ENCODE results near the gene PARD3. TPM values are rescaled to one million over a fixed set of nuclear protein-coding genes. Genes with fewer than 3 reads are reported as not detected.
A peak's percentile ranks its signal among the peaks of the same experiment; 100 is the strongest.
"Not testable (repeated sequence)": the region's sequence is repeated elsewhere in the genome, so short reads cannot be mapped to it uniquely, and the experiment has no call there.

Gene PARD3
- total RNA-seq, 1 experiment from 2014 or later = 46.3 TPM

- peaks cover 64 to 73% of the 10 kb centered on the region in 2 experiments for H3K4me1 ChIP-seq (ENCODE audit: control insufficient read depth in 1 of 2, insufficient read depth in 2 of 2, low read length in 2 of 2)
- H2AFZ ChIP-seq (ENCODE audit: low read depth, low read length, poor library complexity, severe bottlenecking); intact Hi-C loops (cut with micrococcal nuclease); H3K9me3 ChIP-seq (ENCODE audit: control insufficient read depth in 1 of 2, insufficient read depth in 1 of 2, low read depth in 1 of 2, low read length in 2 of 2); BruUV-seq (replicated peaks); H4K20me1 ChIP-seq (ENCODE audit: insufficient read depth); H3K79me2 ChIP-seq (ENCODE audit: insufficient read depth, low read length); H3K36me3 ChIP-seq (ENCODE audit: control insufficient read depth in 1 of 2, insufficient read depth in 2 of 2, low read length in 2 of 2); H3K9me2 ChIP-seq (ENCODE audit: insufficient read depth); H3K27me3 ChIP-seq (ENCODE audit: insufficient read depth, low read length); POLR2A ChIA-PET; CTCF ChIA-PET: not testable (repeated sequence)
- ATAC-seq (peak; percentile 80), DNase-seq (ENCODE audit: low read depth, low spot score) (peak; percentile 63)
- TF ChIP-seq CEBPB (IDR thresholded peaks at IDR 0.05; ENCODE audit: low read depth) = peak; percentile 75; the same call in 1 of the 2 replicates
- 0 out of 2 replicates have a peak, but pooled peaks have one; percentile 18 for TF ChIP-seq CBX3 (IDR thresholded peaks at IDR 0.05; ENCODE audit: low read depth)
- peak; percentile 39; the same call in 1 of the 2 replicates for TF ChIP-seq MAX (IDR thresholded peaks at IDR 0.05)
- TF ChIP-seq JUND (IDR thresholded peaks at IDR 0.05) = peak; percentile 58
- peak; percentile 40 for TF ChIP-seq POLR2AphosphoS5 (IDR thresholded peaks at IDR 0.05; ENCODE audit: low read depth, low read length)
- TF ChIP-seq SP1 (IDR thresholded peaks at IDR 0.05; ENCODE audit: low read depth) = peak; percentile 74
- peak overlapping the region; percentile 47 for H3K9ac ChIP-seq (ENCODE audit: low read length)
- peak overlapping the region; percentile 73 for H3K4me2 ChIP-seq (ENCODE audit: low read length)
- H3K27ac ChIP-seq (ENCODE audit: low read depth, low read length) = peak overlapping the region; percentile 86
- peak overlapping the region; percentile 18 to 43; a peak in 3 of 4 replicates for H3K4me3 ChIP-seq (replicated peaks in 1 of 2; ENCODE audit: low read depth in 1 of 2, low read length in 2 of 2)
- RAD21 ChIA-PET (ENCODE audit: low non-redundant PET in 1 of 2, low total read pairs in 2 of 2, uncharacterized antibody in 2 of 2, unreplicated experiment in 2 of 2) = interaction anchor here in 1 of 2 experiments (0.6 kb wide), 1 partner anchor 27 kb away, joined by 3 read pairs; no protein-coding TSS in a partner anchor
Observed at GRCh38 chr10:34427158-34427910, 387.8 kb downstream of the PARD3 start.

- H3K4me2 ChIP-seq (ENCODE audit: low read length) = peak overlapping the region; percentile 73
- TSS peak; percentile 90 for BruUV-seq (replicated peaks)
- RAD21 ChIA-PET (ENCODE audit: low non-redundant PET in 1 of 2, low total read pairs in 2 of 2, uncharacterized antibody in 2 of 2, unreplicated experiment in 2 of 2) = interaction anchor here in 1 of 2 experiments (0.6 kb wide), 1 partner anchor 27 kb away, joined by 3 read pairs; no protein-coding TSS in a partner anchor
Observed at GRCh38 chr10:34426538-34427157, 388.4 kb downstream of the PARD3 start.

More at GRCh38 chr10:34426538-34427157, 388.4 kb downstream of the PARD3 start:
- POLR2A ChIA-PET; H3K9me2 ChIP-seq (ENCODE audit: insufficient read depth); H2AFZ ChIP-seq (ENCODE audit: low read depth, low read length, poor library complexity, severe bottlenecking); intact Hi-C loops (cut with micrococcal nuclease); H3K79me2 ChIP-seq (ENCODE audit: insufficient read depth, low read length); H3K27me3 ChIP-seq (ENCODE audit: insufficient read depth, low read length); DNase-seq (ENCODE audit: low read depth, low spot score); H4K20me1 ChIP-seq (ENCODE audit: insufficient read depth); CTCF ChIA-PET; H3K9me3 ChIP-seq (ENCODE audit: control insufficient read depth in 1 of 2, insufficient read depth in 1 of 2, low read depth in 1 of 2, low read length in 2 of 2); H3K36me3 ChIP-seq (ENCODE audit: control insufficient read depth in 1 of 2, insufficient read depth in 2 of 2, low read length in 2 of 2): not testable (repeated sequence)
- H3K27ac ChIP-seq (ENCODE audit: low read depth, low read length) = peak overlapping the region; percentile 86
- peak; percentile 56 for TF ChIP-seq FOSL1 (IDR thresholded peaks at IDR 0.05; ENCODE audit: low read depth)
- peak; percentile 50 for TF ChIP-seq ELF1 (IDR thresholded peaks at IDR 0.05; ENCODE audit: borderline replicate concordance, low read depth)
- peak; percentile 55 for TF ChIP-seq SRF (IDR thresholded peaks at IDR 0.05; ENCODE audit: low read depth)
- TF ChIP-seq SIN3A (IDR thresholded peaks at IDR 0.05; ENCODE audit: low read depth) = 0 out of 2 replicates have a peak, but pooled peaks have one; percentile 38
- TF ChIP-seq JUND (IDR thresholded peaks at IDR 0.05) = peak; percentile 40; the same call in 1 of the 2 replicates
- 0 out of 2 replicates have a peak, but pooled peaks have one; percentile 18 for TF ChIP-seq SP1 (IDR thresholded peaks at IDR 0.05; ENCODE audit: low read depth)
- peaks cover 64 to 72% of the 10 kb centered on the region in 2 experiments for H3K4me1 ChIP-seq (ENCODE audit: control insufficient read depth in 1 of 2, insufficient read depth in 2 of 2, low read length in 2 of 2)
- peak overlapping the region; percentile 47 for H3K9ac ChIP-seq (ENCODE audit: low read length)
- peak overlapping the region; percentile 18 to 43; a peak in 3 of 4 replicates for H3K4me3 ChIP-seq (replicated peaks in 1 of 2; ENCODE audit: low read depth in 1 of 2, low read length in 2 of 2)
- peak; percentile 73 for ATAC-seq

All from HCT116 (cell line).